Epithelial cell of proximal tubule (primary cell): ENCODE measurements around the gene MRPS10. TPM values are rescaled to one million over a fixed set of nuclear protein-coding genes. Genes with fewer than 3 reads are reported as not detected.
A peak's percentile ranks its signal among the peaks of the same experiment; 100 is the strongest.
"Not testable (repeated sequence)": the region's sequence is repeated elsewhere in the genome, so short reads cannot be mapped to it uniquely, and the experiment has no call there.

Experiments
- DNase-seq: peaks from one replicate; pipeline ENCODE4 v3.0.0-alpha.2; 2011; ENCODE audit warnings: low read depth
- H3K4me3 ChIP-seq: 2 replicates; pipeline ENCODE4 v1.5.1; 2011; ENCODE audit warnings: low read depth, mild to moderate bottlenecking, low read length
- total RNA-seq: library from RNA; depleted of rRNA; stranded (reverse); fragments of >200 nt; gene quantifications from 2 replicates; pipeline ENCODE4 v1.2.3, GENCODE V29; 2015
- TF ChIP-seq, protein P1 (sequence below): conservative IDR thresholded peaks from 2 replicates; pipeline ENCODE4 v1.5.1; 2012; ENCODE audit warnings: low read depth, mild to moderate bottlenecking, low read length

The MRPS10 gene
- total RNA-seq, 1 donor from 2014 or later: 40.3 TPM

DNA sequence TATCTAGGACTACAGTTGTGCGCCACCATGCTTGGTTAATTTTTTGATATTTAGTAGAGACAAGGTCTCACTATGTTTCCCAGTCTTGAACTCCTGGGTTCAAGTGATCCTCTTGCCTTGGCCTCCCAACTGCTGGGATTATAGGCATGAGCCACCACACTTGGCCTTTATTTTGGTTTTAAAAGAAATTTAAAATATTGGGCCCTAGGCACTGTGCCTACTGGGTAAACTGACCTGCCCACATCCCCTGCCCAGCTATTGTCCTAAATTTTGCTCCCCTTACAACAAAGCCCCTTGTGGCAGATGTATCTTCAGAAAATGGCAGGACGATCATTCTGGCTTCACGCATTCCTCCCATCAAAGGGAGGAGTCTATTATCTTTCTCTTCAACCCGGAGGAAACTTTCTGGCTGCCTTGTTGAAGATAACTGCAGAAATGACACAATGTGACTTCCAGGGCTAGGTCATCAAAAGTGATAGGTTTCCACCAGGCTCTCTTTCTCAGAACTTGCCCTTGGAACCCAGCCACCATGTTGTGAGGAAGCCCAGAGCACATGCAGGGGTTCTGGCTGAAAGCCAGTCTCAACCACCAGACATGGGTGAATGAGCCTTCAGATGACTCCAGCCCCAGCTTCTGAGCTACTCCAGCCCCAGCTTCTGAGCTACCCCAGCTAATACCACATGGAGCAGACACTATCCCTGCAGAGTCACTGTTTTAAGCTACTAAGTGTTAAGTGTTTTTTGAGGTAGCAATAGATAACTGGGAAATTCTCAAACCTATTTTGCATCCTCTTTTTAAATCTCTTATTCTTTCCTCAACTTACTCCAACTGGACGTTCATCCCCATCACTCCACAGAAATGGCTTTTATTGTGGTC lies 18.3 kb downstream of the MRPS10 start:
- TF ChIP-seq, protein P1, sequence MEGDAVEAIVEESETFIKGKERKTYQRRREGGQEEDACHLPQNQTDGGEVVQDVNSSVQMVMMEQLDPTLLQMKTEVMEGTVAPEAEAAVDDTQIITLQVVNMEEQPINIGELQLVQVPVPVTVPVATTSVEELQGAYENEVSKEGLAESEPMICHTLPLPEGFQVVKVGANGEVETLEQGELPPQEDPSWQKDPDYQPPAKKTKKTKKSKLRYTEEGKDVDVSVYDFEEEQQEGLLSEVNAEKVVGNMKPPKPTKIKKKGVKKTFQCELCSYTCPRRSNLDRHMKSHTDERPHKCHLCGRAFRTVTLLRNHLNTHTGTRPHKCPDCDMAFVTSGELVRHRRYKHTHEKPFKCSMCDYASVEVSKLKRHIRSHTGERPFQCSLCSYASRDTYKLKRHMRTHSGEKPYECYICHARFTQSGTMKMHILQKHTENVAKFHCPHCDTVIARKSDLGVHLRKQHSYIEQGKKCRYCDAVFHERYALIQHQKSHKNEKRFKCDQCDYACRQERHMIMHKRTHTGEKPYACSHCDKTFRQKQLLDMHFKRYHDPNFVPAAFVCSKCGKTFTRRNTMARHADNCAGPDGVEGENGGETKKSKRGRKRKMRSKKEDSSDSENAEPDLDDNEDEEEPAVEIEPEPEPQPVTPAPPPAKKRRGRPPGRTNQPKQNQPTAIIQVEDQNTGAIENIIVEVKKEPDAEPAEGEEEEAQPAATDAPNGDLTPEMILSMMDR: no peak
- no peak overlapping the region for H3K4me3 ChIP-seq
- peak; percentile 64 for DNase-seq

DNA sequence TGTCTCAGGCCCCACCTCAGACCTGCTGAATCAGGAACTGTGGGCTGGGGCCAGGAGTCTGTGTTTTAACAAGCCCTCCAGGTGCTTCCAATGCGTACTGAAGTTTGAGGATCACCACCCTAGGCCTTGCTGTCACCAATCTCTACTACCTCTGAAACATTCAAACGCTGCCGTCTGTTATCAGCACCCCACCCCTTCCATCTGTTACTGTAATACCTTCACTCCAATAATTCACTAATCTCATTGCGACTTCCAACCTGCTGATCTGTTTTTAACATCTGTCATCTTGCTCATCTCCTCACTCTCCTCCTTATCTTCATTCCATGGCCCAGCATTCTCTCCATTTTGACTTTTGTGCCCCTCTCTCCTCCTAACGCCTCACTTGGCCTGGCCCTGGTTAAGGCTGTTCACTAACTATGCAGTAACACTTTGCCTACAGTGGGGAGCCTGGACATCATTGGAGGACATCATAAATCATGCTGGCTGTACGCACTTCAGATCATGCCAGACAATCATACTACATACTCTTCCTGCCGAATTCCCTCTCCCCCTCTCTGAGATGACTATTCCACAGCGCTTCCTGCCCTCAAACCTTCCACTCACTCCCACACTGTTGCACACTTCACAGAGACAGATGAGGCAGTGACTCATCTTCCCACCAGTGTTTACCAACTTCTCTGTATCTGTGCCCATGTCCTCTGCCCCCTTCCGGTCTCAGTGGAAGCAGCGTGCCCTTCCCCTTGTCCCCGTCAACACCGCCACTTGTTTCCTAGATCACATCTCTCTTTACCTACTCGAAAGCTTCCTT lies 19.9 kb downstream of the MRPS10 start:
- TF ChIP-seq, protein P1: no peak
- no peak for DNase-seq
- H3K4me3 ChIP-seq: no peak overlapping the region

DNA sequence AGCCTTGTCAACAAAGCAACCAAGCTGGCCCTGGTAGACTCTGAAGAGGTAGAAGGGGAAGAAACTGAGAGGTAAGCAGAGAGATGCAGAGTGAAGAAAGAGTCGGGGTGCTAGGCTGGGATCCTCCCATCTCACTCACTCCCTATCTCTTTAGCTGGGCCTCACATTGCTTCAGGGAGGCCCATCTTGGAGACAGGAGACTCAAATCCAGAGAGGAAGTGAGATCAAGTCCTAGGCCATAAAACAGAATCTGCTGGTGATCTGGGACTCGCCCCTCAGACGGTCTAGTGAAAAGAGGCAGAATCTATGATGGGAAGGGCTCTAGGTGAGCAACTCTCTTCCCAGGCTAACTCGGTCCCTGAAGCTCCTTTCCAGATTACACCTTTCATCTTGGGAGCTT lies 22.2 kb downstream of the MRPS10 start:
- DNase-seq: no peak
- H3K4me3 ChIP-seq: no peak overlapping the region
- TF ChIP-seq, protein P1: no peak

DNA sequence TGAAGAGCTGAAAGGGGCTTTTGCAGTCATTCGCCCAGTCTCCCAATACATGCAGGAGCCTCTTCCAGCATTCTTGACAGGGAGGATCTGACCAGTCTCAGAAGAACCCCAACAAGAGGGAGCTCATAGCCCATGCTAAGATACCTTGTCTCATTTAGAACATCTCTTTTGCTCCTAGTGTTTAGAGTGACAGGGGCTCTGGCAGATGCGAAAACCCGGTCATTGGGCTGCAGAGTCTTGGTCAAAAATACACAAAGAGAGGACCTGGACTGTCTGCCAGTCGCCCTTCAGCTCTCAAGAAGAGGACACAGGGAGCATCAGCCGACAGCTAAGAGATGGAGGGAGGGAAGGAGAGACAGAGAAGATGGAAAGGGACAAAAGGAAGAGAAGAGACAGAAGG lies 23.6 kb downstream of the MRPS10 start:
- TF ChIP-seq, protein P1: no peak
- DNase-seq: no peak
- H3K4me3 ChIP-seq: no peak overlapping the region

DNA sequence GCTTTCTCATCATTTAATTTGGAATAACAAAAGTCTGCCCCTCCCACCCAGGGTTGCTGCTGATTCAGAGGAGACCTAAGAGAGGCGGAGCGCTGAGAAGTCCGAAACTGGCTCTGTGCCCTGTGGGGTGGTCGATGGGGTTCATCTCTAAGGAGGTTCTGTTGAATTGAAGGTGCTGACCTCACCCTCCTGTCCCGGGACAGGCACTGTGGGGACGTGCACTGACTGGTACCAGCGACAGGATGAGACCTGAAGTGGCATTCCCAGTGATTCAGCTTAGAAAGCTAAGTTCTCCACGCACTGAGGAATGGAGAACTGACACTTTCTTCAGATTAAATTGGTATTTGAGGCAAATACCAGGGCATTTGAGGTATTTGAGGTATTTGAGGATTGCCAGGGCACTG lies 24.2 kb downstream of the MRPS10 start:
- DNase-seq: no peak
- no peak overlapping the region for H3K4me3 ChIP-seq
- TF ChIP-seq, protein P1: no peak

DNA sequence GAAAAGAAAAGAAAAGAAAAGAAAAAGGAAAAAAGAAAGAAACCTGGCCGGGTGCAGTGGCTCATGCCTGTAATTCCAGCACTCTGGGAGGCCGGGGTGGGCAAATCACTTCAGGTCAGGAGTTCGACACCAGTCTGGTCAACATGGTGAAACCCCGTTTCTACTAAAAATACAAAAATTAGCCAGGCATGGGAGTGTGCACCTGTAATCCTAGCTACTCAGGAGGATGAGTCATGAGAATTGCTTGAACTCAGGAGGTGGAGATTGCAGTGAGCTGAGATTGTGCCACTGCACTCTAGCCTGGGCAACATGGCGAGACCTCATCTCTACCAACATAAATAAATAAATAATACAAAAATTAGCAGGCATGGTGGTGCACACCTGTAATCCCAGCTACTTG lies 25.3 kb downstream of the MRPS10 start:
- peak; percentile 57 for DNase-seq
- not testable (repeated sequence) for H3K4me3 ChIP-seq

DNA sequence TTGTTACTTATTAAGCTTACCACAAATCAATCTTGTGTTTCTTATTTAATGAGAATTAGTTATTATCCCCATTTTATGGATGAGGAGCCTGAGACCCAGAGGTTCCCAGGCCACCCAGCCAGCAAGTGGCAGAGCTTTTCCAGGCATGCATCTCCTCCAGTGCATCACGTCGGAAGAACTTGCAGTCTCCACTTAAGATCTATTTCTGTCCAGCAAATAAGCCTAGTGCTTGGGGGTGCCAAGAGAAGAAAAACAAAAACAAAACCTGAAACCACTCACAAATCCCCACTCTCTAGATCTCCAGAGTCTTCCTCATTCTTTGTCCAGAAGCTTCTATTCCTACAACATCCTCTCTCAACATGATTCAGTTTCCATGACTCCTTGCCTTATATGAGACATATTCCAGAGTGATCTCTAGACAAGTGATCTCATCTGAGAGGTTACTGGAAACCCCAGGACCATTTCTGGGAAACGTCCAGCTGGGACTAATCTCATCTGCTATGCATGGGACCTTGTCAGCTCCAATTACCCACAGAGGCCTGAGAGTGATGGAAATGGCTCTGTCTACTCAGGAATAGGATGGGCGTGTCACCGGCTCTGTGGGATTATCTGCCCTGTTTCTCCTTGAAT lies 27.0 kb downstream of the MRPS10 start:
- TF ChIP-seq, protein P1: no peak
- DNase-seq: no peak
- no peak overlapping the region for H3K4me3 ChIP-seq
